Uterus (tissue), 4 donors: ENCODE data around the gene DRG2. TPM values are rescaled to one million over a fixed set of nuclear protein-coding genes. Genes with fewer than 3 reads are reported as not detected.

Experiments used
- DNase-seq, 2 donors: peaks; one replicate each; pipeline ENCODE4 v3.0.0-alpha.2; 2019 to 2020
- H3K27ac ChIP-seq, 2 donors: fragments of 200-600 bp; sonication (generic); 1 replicate in 1 of 2; 2 replicates in 1 of 2; pipeline ENCODE4 v1.5.1; 2016 to 2018
- H3K27me3 ChIP-seq, 2 donors: fragments of 200-600 bp; sonication (generic); one replicate each; pipeline ENCODE4 v1.5.1; 2018 to 2019; ENCODE audit warnings: control low read depth in 1 of 2
- H3K36me3 ChIP-seq, 2 donors: fragments of 200-600 bp; sonication (generic); one replicate each; pipeline ENCODE4 v1.5.1; 2019; ENCODE audit warnings: control low read depth in 1 of 2
- H3K4me1 ChIP-seq, 2 donors: fragments of 200-600 bp; sonication (generic); one replicate each; pipeline ENCODE4 v1.5.1; 2018 to 2019; ENCODE audit warnings: control low read depth in 1 of 2
- H3K4me3 ChIP-seq, 2 donors: fragments of 200-600 bp; sonication (generic); 1 replicate in 1 of 2; 2 replicates in 1 of 2; pipeline ENCODE4 v1.5.1; 2018 to 2019; ENCODE audit warnings: mild to moderate bottlenecking in 1 of 2
- H3K9me3 ChIP-seq, 2 donors: fragments of 200-600 bp; sonication (generic); one replicate each; pipeline ENCODE4 v1.5.1; 2019; ENCODE audit warnings: control low read depth in 1 of 2
- CTCF ChIP-seq, 4 experiments: fragments of 200-600 bp in 2 of 4; fragments of 450-650 bp in 2 of 4; sonication (generic) in 2 of 4; IDR thresholded peaks; one replicate each; pipeline ENCODE4 v1.5.1; 2016 to 2019; ENCODE audit warnings: antibody characterized with exemption in 4 of 4, mild to moderate bottlenecking in 2 of 4, moderate library complexity in 1 of 4
- POLR2A ChIP-seq, 2 donors: fragments of 450-650 bp; IDR thresholded peaks; one replicate each; pipeline ENCODE4 v1.6.1; 2016; ENCODE audit warnings: antibody characterized with exemption in 2 of 2, mild to moderate bottlenecking in 1 of 2, moderate library complexity in 1 of 2
- intact Hi-C: fragments of 100-400 bp; cut with DNase I; formaldehyde crosslinking; loops from one replicate; pipeline ENCODE4 v1.15.1; 2023; ENCODE audit warnings: low total_unique reads
- total RNA-seq, 4 donors: library from RNA; depleted of rRNA in 3 of 4; stranded (reverse); fragments of >200 nt in 3 of 4; gene quantifications; one replicate each; pipeline versions ENCODE4 v1.1.0 to v1.2.4, GENCODE V29; 2014 to 2023
- donor health status: DM: yes; HTN: yes; CAD: no.

Gene DRG2
- total RNA-seq, 4 donors from 2014 or later: 33.0 to 45.6 (median 41.4) TPM

GRCh38 chr17:18074566-18075272 lies 13.0 kb upstream of the DRG2 start:
- TF ChIP-seq POLR2A (IDR thresholded peaks at IDR 0.05) (no peak), CTCF (IDR thresholded peaks at IDR 0.05) (no peak)
- H3K4me3 ChIP-seq: no peak overlapping the region
- H3K27me3 ChIP-seq: no peaks in the 10 kb centered on the region
- H3K4me1 ChIP-seq: no peaks in the 10 kb centered on the region
- no peak for DNase-seq
- H3K36me3 ChIP-seq: no peaks in the 10 kb centered on the region
- no peaks in the 10 kb centered on the region for H3K9me3 ChIP-seq
- H3K27ac ChIP-seq: no peak overlapping the region
- intact Hi-C loops: no loop called here

- DNase-seq: no peak
- no peaks in the 10 kb centered on the region for H3K4me1 ChIP-seq
- TF ChIP-seq POLR2A (IDR thresholded peaks at IDR 0.05) (no peak), CTCF (IDR thresholded peaks at IDR 0.05) (no peak)
- H3K9me3 ChIP-seq: no peaks in the 10 kb centered on the region
- H3K36me3 ChIP-seq: no peaks in the 10 kb centered on the region
- no peak overlapping the region for H3K27ac ChIP-seq
- no peak overlapping the region for H3K4me3 ChIP-seq
- intact Hi-C loops: no loop called here
- no peaks in the 10 kb centered on the region for H3K27me3 ChIP-seq
Measured at GRCh38 chr17:18076936-18077335, 10.8 kb upstream of the DRG2 start.

DNA sequence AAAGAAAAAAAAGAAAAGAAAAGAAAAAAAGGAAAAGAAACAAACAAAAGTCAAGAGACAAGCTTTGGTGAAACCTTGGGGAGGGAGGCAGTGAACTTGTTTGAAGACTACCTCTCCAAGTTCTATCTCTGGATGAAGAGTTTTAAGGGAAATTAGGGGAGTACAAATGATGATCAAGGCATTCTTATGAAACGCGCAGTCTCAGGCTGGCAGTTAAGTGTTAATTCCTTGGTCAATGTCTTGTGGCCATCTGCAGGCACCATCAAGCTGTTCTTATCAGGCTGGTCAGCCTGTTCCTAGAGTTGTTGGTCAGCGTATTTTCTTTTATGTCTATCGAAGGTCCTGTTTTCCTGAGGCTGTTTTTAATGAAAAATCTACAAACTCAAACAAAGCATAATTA lies 8.2 kb upstream of the DRG2 start:
- TF ChIP-seq POLR2A (IDR thresholded peaks at IDR 0.05) (no peak), CTCF (IDR thresholded peaks at IDR 0.05) (no peak)
- Histone ChIP-seq H3K4me1 (no peaks in the 10 kb centered on the region), H3K27me3 (no peaks in the 10 kb centered on the region), H3K4me3 (no peak overlapping the region), H3K27ac (no peak overlapping the region), H3K36me3 (no peaks in the 10 kb centered on the region), H3K9me3 (no peaks in the 10 kb centered on the region)
- intact Hi-C loops: no loop called here
- no peak for DNase-seq

DNA sequence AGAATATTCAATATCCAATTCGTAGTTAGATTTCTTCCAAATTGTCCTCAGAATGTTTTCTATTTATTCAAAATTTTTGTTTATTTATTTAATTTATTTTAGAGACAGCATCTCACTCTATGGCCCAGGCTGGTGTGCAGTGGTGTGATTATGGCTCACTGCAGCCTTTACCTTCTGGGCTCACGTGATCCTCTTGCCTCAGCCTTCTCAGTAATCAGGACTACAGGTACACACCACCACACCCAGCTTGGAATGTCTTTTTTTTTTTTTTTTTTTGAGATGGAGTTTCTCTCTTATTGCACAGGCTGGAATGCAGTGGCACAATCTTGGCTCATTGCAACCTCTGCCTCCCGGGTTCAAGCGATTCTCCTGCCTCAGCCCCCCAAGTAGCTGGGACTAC lies 3.5 kb upstream of the DRG2 start:
- H3K4me3 ChIP-seq: no peak overlapping the region
- no peaks in the 10 kb centered on the region for H3K9me3 ChIP-seq
- intact Hi-C loops: no loop called here
- no peak for DNase-seq
- TF ChIP-seq POLR2A (IDR thresholded peaks at IDR 0.05): no peak
- no peak overlapping the region for H3K27ac ChIP-seq
- H3K27me3 ChIP-seq: no peaks in the 10 kb centered on the region
- H3K36me3 ChIP-seq: no peaks in the 10 kb centered on the region
- H3K4me1 ChIP-seq: no peaks in the 10 kb centered on the region

DNA sequence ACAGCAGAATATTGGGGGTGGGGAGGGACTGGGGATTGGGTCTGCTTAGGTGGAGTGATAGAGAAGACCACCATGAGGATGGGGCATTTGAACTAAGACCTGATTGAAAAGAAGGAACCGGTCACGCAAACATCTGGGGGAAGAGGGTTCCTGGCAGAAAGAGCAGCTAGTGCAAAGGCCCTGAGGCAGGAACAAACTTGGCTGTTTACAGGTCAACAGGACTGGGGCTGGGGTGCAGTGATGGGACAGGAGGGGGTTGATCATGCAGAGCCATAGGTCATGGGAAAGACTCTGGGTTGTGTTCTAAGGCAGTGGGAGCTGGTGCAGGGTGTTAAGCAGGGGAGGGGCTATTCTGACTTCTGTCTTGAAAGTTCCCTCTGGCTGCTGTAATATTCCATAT lies 1.9 kb downstream of the DRG2 start:
- no peaks in the 10 kb centered on the region for H3K27me3 ChIP-seq
- intact Hi-C loops: no loop called here
- no peak overlapping the region for H3K27ac ChIP-seq
- no peak for DNase-seq
- no peaks in the 10 kb centered on the region for H3K36me3 ChIP-seq
- TF ChIP-seq POLR2A (IDR thresholded peaks at IDR 0.05) (no peak), CTCF (IDR thresholded peaks at IDR 0.05) (no peak)
- H3K4me3 ChIP-seq: no peak overlapping the region
- H3K9me3 ChIP-seq: no peaks in the 10 kb centered on the region
- H3K4me1 ChIP-seq: no peaks in the 10 kb centered on the region
